ENCODE data around the gene ZNF76. TPM values are rescaled to one million over a fixed set of nuclear protein-coding genes. Genes with fewer than 3 reads are reported as not detected.

ZNF76 gene
- total and polyA plus RNA-seq, 2 of the 8 experiments (the other 6 are each of a cell fraction or from before 2014, with no cell fraction given), result 17.9 to 23.9 TPM

- peaks cover 13 to 18% of the 10 kb centered on the region in 2 experiments for H4K20me1 ChIP-seq (replicated peaks in 1 of 2; ENCODE audit: control insufficient read depth in 1 of 2, insufficient read depth in 2 of 2, low read length in 2 of 2)
- no peaks in the 10 kb centered on the region for H3K36me3 ChIP-seq (ENCODE audit: control insufficient read depth in 2 of 4, insufficient read depth in 4 of 4, low read length in 3 of 4)
- ChIA-PET CTCF (ENCODE audit: partially characterized antibody) (interaction anchor here (0.9 to 9.6 kb wide), 7 partner anchors 27 to 119 kb away, joined by 3 to 143 read pairs (median 42); partner anchors contain the start of genes SCUBE3 and TCP11), POLR2A (ENCODE audit: partially characterized antibody) (interaction anchor here (1.0 to 1.3 kb wide), 2 partner anchors 15 to 29 kb away, joined by 3 read pairs; partner anchors contain the start of gene SCUBE3)
- no peak overlapping the region for H4K91ac ChIP-seq (replicated peaks; ENCODE audit: insufficient read length, low read length)
- H2BK5ac ChIP-seq (ENCODE audit: low read depth, low read length), result no peak overlapping the region
- H3K4me1 ChIP-seq (replicated peaks in 1 of 4; ENCODE audit: control insufficient read depth in 3 of 4, insufficient read depth in 4 of 4, low read length in 3 of 4), result peaks cover 5 to 23% (median 8%) of the 10 kb centered on the region in 4 experiments
- no peaks in the 10 kb centered on the region for H3K23me2 ChIP-seq (ENCODE audit: low read depth, low read length)
- H3K9ac ChIP-seq (replicated peaks in 1 of 4; ENCODE audit: extremely low read depth in 1 of 4, low read depth in 3 of 4, low read length in 3 of 4), result no peak overlapping the region
- H3K18ac ChIP-seq (ENCODE audit: extremely low read depth, low read length), result no peak overlapping the region
- H3K23ac ChIP-seq (ENCODE audit: insufficient read length), result no peak overlapping the region
- no peak overlapping the region for H3K56ac ChIP-seq (replicated peaks; ENCODE audit: insufficient read length, low read depth, low read length)
- H4K8ac ChIP-seq (ENCODE audit: extremely low read depth, insufficient read depth, low read length), result no peak overlapping the region
- H3K4me3 ChIP-seq (ENCODE audit: extremely low read depth in 1 of 4, insufficient read depth in 2 of 4, low read depth in 3 of 4, low read length in 4 of 4), result no peak overlapping the region
- H3K79me2 ChIP-seq (ENCODE audit: control insufficient read depth in 1 of 2, insufficient read depth in 2 of 2, low read length in 2 of 2), result no peaks in the 10 kb centered on the region
- H4K5ac ChIP-seq (ENCODE audit: insufficient read length, low read depth, low read length), result no peak overlapping the region
- 76% methylated on average over 7 of the region's 17 CpGs; no CpG with 5 or more reads in 1 of the 2 experiments for WGBS, 2 experiments (ENCODE audit: extremely low coverage in 1 of 2, insufficient coverage in 1 of 2, insufficient read length in 1 of 2, insufficient replicate concordance in 2 of 2, low coverage in 1 of 2, low lambda C conversion rate in 2 of 2, missing lambda C conversion rate in 1 of 2)
- H3K79me1 ChIP-seq (ENCODE audit: low read depth, low read length), result no peaks in the 10 kb centered on the region
- no peak for TF ChIP-seq E2F6 (IDR thresholded peaks at IDR 0.05)
- H2BK15ac ChIP-seq (ENCODE audit: low read length), result no peak overlapping the region
- H3K9me3 ChIP-seq (ENCODE audit: insufficient read depth in 2 of 2, low read depth in 1 of 2, low read length in 1 of 2), result no peaks in the 10 kb centered on the region
- no peak overlapping the region for H3K4ac ChIP-seq (replicated peaks; ENCODE audit: insufficient read length, low read depth, low read length)
- H2BK20ac ChIP-seq (ENCODE audit: low read length), result no peak overlapping the region
- H3K27ac ChIP-seq (ENCODE audit: low read depth, low read length), result no peak overlapping the region
- H2AK5ac ChIP-seq (ENCODE audit: low read depth, low read length), result no peak overlapping the region
- no peak overlapping the region for H3K4me2 ChIP-seq (ENCODE audit: insufficient read depth in 1 of 2, low read depth in 2 of 2, low read length in 2 of 2)
- FAIRE-seq (no peak), DNase-seq (ENCODE audit: low read depth in 1 of 2, low spot score in 2 of 2) (no peak)
- H3K27me3 ChIP-seq (replicated peaks in 1 of 4; ENCODE audit: control insufficient read depth in 3 of 4, extremely low read depth in 1 of 4, insufficient read depth in 3 of 4, low read length in 3 of 4), result peaks cover 0 to 12% (median 8%) of the 10 kb centered on the region in 4 experiments; a peak in 4 of 7 replicates
- no peak overlapping the region for H3K14ac ChIP-seq (ENCODE audit: insufficient read length)
- H2BK12ac ChIP-seq (ENCODE audit: low read depth, low read length), result no peak overlapping the region
- no peak overlapping the region for H2BK120ac ChIP-seq (replicated peaks; ENCODE audit: low read depth, low read length)
- H2AFZ ChIP-seq (ENCODE audit: low read length), result no peak overlapping the region
Measured at GRCh38 chr6:35243386-35243958, 16.1 kb upstream of the ZNF76 start.
